NOMO-1 (cell line): ENCODE data around the gene RALBP1.

Experiments used
- DNase-seq, 2 experiments: peaks; one replicate each; lab custom pipeline; 2025; ENCODE audit not compliant: unreplicated experiment in 2 of 2; lab: John Stamatoyannopoulos, UW

The RALBP1 gene

DNA sequence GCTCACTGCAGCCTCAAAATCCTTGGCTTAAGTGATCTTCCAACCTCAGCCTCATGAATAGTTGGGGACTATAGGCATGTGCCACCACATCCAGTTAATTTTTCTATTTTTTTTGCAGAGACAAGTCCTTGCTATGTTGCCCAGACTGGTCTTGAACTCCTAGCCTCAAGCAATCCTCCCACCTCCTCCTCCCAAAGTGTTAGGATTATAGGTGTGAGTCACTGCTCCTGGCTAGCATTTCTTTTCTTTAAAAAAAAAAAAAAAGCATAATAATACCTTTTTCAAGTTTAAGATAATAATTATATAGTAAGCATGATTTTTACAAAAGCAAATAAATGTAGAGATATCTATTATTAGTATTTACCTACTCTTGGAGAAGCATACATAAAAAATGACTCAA lies 103.0 kb downstream of the RALBP1 start:
- DNase-seq = no peak

DNA sequence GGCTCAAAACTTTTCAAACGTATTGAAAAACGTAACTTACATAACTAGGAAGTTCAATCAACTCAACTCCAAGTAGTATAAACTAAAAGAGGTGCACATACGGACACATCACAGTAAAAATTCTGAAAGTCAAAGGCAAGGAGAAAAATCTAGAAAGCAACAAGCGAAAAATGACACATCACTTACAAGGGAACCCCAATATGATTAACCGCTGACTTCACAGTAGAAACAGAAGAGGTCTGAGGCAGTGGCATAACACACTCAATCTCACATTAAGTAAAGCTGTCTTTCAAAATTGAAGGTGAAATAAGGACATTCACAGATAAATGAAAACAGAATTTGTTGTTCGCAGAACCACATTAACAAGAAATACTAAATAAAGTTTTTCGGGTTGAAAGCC lies 106.4 kb downstream of the RALBP1 start:
- no peak for DNase-seq

DNA sequence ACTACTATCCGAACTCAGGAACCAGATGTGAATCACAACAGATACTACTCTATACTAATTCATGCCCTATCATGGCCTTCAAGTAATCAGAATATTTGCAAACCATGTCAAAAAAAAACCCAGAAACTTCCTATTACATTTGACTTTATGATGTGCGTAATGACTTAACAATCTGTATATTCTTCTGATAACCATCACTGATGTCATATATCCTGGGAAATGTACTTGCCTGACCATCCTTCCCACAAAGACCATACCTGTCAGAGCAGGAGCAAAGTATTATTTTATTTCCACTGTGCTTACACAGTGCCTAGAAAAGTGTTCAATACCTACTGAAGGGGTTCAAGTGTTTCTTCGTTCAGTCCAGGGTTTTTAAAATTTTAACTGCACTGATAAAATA lies 111.5 kb downstream of the RALBP1 start:
- DNase-seq = no peak
